Spinal cord (tissue), 10 donors: ENCODE measurements around the gene FAM163A. TPM values are rescaled to one million over a fixed set of nuclear protein-coding genes. Genes with fewer than 3 reads are reported as not detected.

Experiments used
- DNase-seq, 6 donors: peaks; one replicate each; pipeline versions ENCODE4 v3.0.0 to v3.0.0-alpha.2; 2013 to 2015; ENCODE audit warnings: low spot score in 6 of 6, low read depth in 4 of 6
- H3K27ac ChIP-seq: one replicate; pipeline ENCODE4 v1.5.1; 2013; ENCODE audit warnings: low read depth, low read length, control low read depth
- H3K27me3 ChIP-seq: one replicate; pipeline ENCODE4 v1.6.1; 2013; ENCODE audit warnings: low read length; ENCODE audit not compliant: control insufficient read depth, insufficient read depth
- H3K36me3 ChIP-seq: one replicate; pipeline ENCODE4 v1.6.1; 2013; ENCODE audit warnings: low read length; ENCODE audit not compliant: control insufficient read depth, insufficient read depth
- H3K4me1 ChIP-seq: one replicate; pipeline ENCODE4 v1.6.1; 2013; ENCODE audit warnings: low read length; ENCODE audit not compliant: control insufficient read depth, insufficient read depth
- H3K4me3 ChIP-seq: one replicate; pipeline ENCODE4 v1.5.1; 2013; ENCODE audit warnings: low read depth, low read length, control low read depth
- H3K9me3 ChIP-seq: one replicate; pipeline ENCODE4 v1.6.1; 2013; ENCODE audit warnings: low read length; ENCODE audit not compliant: control insufficient read depth, insufficient read depth
- WGBS: methylation state at CpG from one replicate; pipeline ENCODE4 v1.1.5; 2013; ENCODE audit warnings: missing lambda C conversion rate; ENCODE audit not compliant: insufficient coverage; 5-methylcytosine and 5-hydroxymethylcytosine counted together
- polyA plus RNA-seq, 2 donors: library from polyadenylated mRNA; unstranded; fragments of 120-200 nt; gene quantifications; one replicate each; pipeline ENCODE4 v1.2.1, GENCODE V29; 2013; ENCODE audit not compliant: insufficient read length in 2 of 2
- total RNA-seq, 2 donors: library from RNA; depleted of rRNA in 1 of 2; stranded (reverse); fragments of 120-200 nt in 1 of 2; fragments of >200 nt in 1 of 2; gene quantifications; one replicate each; pipeline versions ENCODE4 v1.2.3 to v1.2.4, GENCODE V29; 2013 to 2014
- donor health status: healthy.

Gene FAM163A
- total and polyA plus RNA-seq, 4 donors: 0.55 to 4.2 (median 2.5) TPM

DNA sequence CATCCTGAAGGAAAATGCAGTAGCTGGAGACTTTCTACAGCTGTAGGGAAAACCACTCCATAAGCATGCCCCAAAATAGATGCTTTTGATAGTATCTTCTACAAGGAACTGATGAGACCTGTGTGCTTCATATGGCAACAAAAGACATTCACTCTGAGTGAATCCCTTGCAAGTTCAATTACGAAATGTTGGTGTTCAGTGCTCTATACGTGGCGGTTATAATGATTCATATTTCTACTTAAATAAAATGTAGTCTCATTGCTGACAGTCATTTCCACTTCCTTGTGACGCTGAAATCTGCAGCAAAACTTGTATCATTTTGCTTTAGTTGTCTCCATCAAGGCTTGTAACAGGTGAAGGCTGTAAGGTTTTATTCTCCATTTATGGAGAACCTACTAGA is 113.9 kb downstream of the FAM163A start:
- Histone ChIP-seq H3K27ac (no peak overlapping the region), H3K36me3 (peaks cover 4% of the 10 kb centered on the region), H3K9me3 (no peaks in the 10 kb centered on the region), H3K4me1 (no peaks in the 10 kb centered on the region), H3K4me3 (no peak overlapping the region), H3K27me3 (no peaks in the 10 kb centered on the region)
- 88% methylated on average over 1 of the region's 4 CpGs for WGBS
- DNase-seq: no peak

DNA sequence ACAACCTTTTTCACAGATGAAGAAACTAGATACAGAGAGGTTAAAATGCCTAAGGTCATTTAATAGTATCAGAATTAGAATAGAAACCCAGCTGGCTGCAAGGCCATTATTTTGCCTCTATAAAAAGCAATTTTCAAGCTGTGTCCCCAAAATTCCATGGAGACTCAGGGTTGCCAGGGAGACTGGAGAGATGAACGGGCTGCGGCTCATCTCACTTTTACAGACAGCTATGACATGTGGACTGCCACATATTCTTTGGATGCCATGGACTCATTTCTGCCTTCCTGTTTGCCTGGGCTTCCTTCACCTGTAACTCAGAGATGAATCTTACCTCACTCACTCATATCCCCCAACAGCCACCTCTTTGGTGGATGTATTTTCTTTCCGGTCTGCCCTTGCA is 117.6 kb downstream of the FAM163A start:
- Histone ChIP-seq H3K4me3 (no peak overlapping the region), H3K4me1 (no peaks in the 10 kb centered on the region), H3K27ac (no peak overlapping the region), H3K9me3 (no peaks in the 10 kb centered on the region), H3K36me3 (peaks cover 12% of the 10 kb centered on the region), H3K27me3 (no peaks in the 10 kb centered on the region)
- 55% methylated on average over 2 of the region's 3 CpGs for WGBS
- peak in 1 of 6 donors; percentile 59 for DNase-seq

DNA sequence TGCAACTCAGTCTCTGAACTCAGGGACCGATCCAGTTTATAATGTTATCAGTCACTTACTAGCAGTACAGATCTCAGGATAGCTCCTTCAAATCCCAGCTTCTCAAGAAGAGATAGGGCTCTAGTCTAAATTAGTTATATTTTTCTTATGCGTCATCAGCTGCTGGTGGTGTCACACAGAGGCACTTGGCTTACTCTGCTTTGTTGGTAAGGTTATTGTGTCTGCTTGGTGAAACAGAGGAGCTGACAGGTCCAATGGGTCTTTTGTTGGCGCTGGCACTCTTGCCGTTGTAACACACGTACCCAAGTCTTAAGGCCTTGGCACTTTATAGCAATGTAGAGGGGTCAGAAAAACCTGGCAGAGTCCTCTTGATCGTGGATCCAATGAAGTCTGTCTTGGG is 122.3 kb downstream of the FAM163A start:
- 86% methylated on average over 5 of the region's 6 CpGs for WGBS
- Histone ChIP-seq H3K36me3 (peaks cover 14% of the 10 kb centered on the region), H3K4me3 (no peak overlapping the region)

More for the DNA sequence above, 122.3 kb downstream of the FAM163A start:
- Histone ChIP-seq H3K9me3 (no peaks in the 10 kb centered on the region), H3K27ac (no peak overlapping the region), H3K27me3 (no peaks in the 10 kb centered on the region), H3K4me1 (no peaks in the 10 kb centered on the region)
- no peak for DNase-seq

Other genes with a start within 250 kb of the FAM163A start
- not detected for gene NPHS2, start 167.3 kb upstream of the FAM163A start, total RNA-seq
- 1 to 10 TPM in 1 of 2 donors, under 1 TPM in 1; 0.67 to 2.6 TPM for gene NPHS2, start 167.3 kb upstream of the FAM163A start, polyA plus RNA-seq
- gene TDRD5, start 151.5 kb upstream of the FAM163A start, total RNA-seq: 1 to 10 TPM in 1 of 2 donors, under 1 TPM in 1; 0.88 to 3.9 TPM
- gene TDRD5, start 151.5 kb upstream of the FAM163A start, polyA plus RNA-seq: 1 to 10 TPM; 1.1 to 2.3 TPM
- 10 to 100 TPM; 60.1 to 67.3 TPM for gene TOR1AIP2, start 134.5 kb downstream of the FAM163A start, total RNA-seq
- gene TOR1AIP2, start 134.5 kb downstream of the FAM163A start, polyA plus RNA-seq: 10 to 100 TPM; 28.9 to 34.4 TPM
- gene TOR1AIP1, start 139.0 kb downstream of the FAM163A start, total RNA-seq: 10 to 100 TPM; 74.7 to 76.8 TPM
- gene TOR1AIP1, start 139.0 kb downstream of the FAM163A start, polyA plus RNA-seq: 10 to 100 TPM; 37.2 to 50.3 TPM
- 10 to 100 TPM; 68.0 to 98.3 TPM for gene CEP350, start 211.5 kb downstream of the FAM163A start, total RNA-seq
- gene CEP350, start 211.5 kb downstream of the FAM163A start, polyA plus RNA-seq: 10 to 100 TPM; 16.8 to 26.3 TPM